ENCODE measurements around the gene ZC3H10. TPM values are rescaled to one million over a fixed set of nuclear protein-coding genes. Genes with fewer than 3 reads are reported as not detected.

Gene ZC3H10
- total RNA-seq, 1 donor from 2014 or later: 1.8 TPM

GRCh38 chr12:56127485-56127887, 9.4 kb downstream of the ZC3H10 start:
- H3K4me3 ChIP-seq (ENCODE audit: low read depth, low read length): peak overlapping the region; percentile 57
- DNase-seq (ENCODE audit: low read depth): no peak
- TF ChIP-seq CTCF (conservative IDR thresholded peaks at IDR 0.05; ENCODE audit: low read depth, low read length): no peak

- peak within 1 kb of the TSS; percentile 79 for H3K4me3 ChIP-seq (ENCODE audit: low read depth, low read length)
- no peak for TF ChIP-seq CTCF (conservative IDR thresholded peaks at IDR 0.05; ENCODE audit: low read depth, low read length)
- peak; percentile 96 for DNase-seq (ENCODE audit: low read depth)
These were observed 10.0 kb downstream of the ZC3H10 start, which contains the start of gene ESYT1 for GRCh38 chr12:56127888-56128669. ESYT1 (plus strand) TSS chr12:56128267; CDS start chr12:56128320, 53 bp downstream.

GRCh38 chr12:56128670-56129205, 10.7 kb downstream of the ZC3H10 start:
- no peak for TF ChIP-seq CTCF (conservative IDR thresholded peaks at IDR 0.05; ENCODE audit: low read depth, low read length)
- no peak for DNase-seq (ENCODE audit: low read depth)
- H3K4me3 ChIP-seq (ENCODE audit: low read depth, low read length): peak overlapping the region; percentile 79

GRCh38 chr12:56129206-56129941, 11.3 kb downstream of the ZC3H10 start:
- H3K4me3 ChIP-seq (ENCODE audit: low read depth, low read length): peak overlapping the region; percentile 79
- TF ChIP-seq CTCF (conservative IDR thresholded peaks at IDR 0.05; ENCODE audit: low read depth, low read length): no peak
- DNase-seq (ENCODE audit: low read depth): no peak

GRCh38 chr12:56129942-56130495, 12.0 kb downstream of the ZC3H10 start:
- no peak for TF ChIP-seq CTCF (conservative IDR thresholded peaks at IDR 0.05; ENCODE audit: low read depth, low read length)
- H3K4me3 ChIP-seq (ENCODE audit: low read depth, low read length): peak overlapping the region; percentile 79
- DNase-seq (ENCODE audit: low read depth): no peak

GRCh38 chr12:56130876-56131275, 12.8 kb downstream of the ZC3H10 start:
- TF ChIP-seq CTCF (conservative IDR thresholded peaks at IDR 0.05; ENCODE audit: low read depth, low read length): no peak
- DNase-seq (ENCODE audit: low read depth): no peak
- no peak overlapping the region for H3K4me3 ChIP-seq (ENCODE audit: low read depth, low read length)

Data from epithelial cell of proximal tubule (primary cell).